ENCODE data around the gene CRYBB1.

CRYBB1 gene

DNA sequence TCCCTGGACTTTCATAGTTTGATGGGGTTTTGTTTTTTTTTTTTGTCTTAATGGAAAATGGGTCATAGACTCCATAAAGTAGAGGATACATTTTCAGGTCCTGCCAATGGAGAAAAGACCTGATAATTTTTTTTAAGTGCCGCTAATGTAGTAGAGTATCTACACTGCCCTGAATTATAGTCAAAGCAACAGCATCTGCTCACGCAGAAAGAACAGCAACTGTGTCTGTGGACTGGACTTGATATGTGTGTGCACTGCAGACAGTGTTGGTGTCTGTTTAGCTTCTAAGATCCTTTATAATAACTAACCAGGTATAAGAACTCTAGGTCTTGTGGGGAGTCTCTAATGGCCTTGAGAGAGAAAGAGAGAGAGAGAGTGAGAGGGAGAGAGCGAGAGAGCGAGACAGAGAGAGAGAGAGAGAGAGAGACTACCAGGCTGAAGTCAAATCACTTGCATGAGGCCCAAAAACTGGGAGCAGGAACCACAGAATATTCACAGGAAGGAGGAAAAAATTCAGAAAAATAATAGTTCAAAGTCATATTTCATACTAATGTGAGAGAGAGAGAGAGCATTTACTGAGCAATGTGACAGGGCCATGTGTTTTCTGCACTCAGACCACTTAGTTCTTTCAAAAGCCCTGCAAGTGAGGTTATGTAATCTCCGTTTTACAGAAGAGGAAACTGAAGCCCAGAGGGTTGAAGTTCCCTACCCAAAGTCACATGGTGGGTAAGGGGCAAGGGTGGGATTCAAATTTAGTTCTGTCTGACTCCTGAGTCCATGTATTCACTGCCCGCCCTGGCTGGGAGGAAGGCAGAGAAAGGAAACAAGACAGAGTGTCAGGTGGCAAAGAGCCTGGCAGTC lies 30.9 kb upstream of the CRYBB1 start:
- H3K4me3 ChIP-seq (ENCODE audit: low read depth, low read length): no peak overlapping the region
- TF ChIP-seq, protein P1, sequence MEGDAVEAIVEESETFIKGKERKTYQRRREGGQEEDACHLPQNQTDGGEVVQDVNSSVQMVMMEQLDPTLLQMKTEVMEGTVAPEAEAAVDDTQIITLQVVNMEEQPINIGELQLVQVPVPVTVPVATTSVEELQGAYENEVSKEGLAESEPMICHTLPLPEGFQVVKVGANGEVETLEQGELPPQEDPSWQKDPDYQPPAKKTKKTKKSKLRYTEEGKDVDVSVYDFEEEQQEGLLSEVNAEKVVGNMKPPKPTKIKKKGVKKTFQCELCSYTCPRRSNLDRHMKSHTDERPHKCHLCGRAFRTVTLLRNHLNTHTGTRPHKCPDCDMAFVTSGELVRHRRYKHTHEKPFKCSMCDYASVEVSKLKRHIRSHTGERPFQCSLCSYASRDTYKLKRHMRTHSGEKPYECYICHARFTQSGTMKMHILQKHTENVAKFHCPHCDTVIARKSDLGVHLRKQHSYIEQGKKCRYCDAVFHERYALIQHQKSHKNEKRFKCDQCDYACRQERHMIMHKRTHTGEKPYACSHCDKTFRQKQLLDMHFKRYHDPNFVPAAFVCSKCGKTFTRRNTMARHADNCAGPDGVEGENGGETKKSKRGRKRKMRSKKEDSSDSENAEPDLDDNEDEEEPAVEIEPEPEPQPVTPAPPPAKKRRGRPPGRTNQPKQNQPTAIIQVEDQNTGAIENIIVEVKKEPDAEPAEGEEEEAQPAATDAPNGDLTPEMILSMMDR (IDR thresholded peaks at IDR 0.05; ENCODE audit: low read depth, low read length): no peak

DNA sequence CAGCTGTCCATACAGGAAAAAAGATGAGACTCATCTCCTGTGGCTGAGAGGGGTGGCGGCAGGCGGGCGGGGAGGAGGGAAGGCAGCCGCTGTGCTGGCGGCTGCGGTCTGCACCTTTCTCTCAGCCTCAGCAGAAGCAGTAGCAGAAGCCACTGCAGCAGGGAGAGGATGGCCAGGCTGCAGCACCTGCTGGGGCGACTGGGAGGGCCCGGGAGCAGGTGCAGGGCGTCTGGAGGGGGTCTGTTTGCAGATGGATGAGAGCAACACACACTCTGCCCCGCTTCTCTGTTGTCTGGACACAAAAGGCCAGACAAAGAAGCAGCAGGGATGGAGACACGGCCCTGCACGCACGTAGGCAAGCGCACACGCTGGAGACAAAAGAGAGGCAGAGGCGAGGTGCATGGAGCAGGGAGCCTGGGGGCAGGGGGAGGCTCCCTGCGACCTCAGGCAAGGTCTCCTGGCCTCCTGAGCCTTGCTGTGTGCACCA lies 30.2 kb upstream of the CRYBB1 start:
- no peak overlapping the region for H3K4me3 ChIP-seq (ENCODE audit: low read depth, low read length)
- TF ChIP-seq, protein P1 (IDR thresholded peaks at IDR 0.05; ENCODE audit: low read depth, low read length): no peak

DNA sequence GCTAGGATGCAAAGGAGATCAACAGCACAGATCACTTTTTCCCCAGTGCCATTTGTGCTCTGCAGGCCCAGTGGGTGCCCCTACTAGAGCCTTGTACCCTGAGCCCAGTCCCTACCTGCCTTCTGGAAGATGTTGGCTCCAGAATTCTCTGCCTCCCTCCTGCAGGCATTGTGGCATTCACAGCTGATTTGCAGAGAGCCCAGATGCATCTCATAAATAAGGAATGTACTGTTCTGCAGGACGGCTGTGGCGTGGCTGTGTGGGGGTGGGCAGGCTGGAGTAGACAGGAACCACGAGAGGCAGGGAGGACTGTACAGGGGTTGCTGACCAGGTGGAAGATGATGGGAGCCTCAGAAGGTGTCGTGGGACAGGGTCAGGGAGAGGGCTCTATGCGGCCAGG lies 28.3 kb upstream of the CRYBB1 start:
- H3K4me3 ChIP-seq (ENCODE audit: low read depth, low read length): no peak overlapping the region
- TF ChIP-seq, protein P1 (IDR thresholded peaks at IDR 0.05; ENCODE audit: low read depth, low read length): no peak

DNA sequence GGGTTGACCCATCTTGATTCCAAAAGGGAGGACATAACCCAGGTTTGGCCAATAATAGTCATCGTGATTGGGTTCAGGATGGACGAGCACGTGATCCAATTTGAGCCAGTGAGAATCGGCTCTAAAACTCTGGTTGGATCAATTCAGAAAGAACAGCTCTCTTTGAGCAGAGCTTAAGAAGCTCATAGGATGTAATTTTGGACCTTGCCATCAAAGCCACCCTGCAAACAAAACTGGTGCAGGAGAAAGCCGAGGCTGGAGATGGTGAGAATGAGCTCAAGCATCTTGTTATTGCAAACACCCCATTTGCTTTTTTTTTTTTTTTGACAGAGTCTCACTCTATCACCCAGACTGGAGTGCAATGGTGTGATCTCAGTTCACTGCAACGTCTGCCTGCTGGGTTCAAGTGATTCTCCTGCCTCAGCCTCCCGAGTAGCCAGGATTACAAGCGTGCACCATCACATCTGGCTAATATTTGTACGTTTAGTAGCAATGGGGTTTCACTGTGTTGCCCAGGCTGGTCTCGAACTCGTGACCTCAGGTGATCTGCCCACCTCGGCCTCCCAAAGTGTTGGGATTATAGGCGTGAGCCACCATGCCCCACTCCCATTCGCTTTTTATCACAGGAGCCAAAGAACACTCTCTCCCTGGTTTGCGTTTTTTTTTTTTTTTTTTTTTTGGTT lies 25.7 kb upstream of the CRYBB1 start:
- H3K4me3 ChIP-seq (ENCODE audit: low read depth, low read length): no peak overlapping the region
- TF ChIP-seq, protein P1 (IDR thresholded peaks at IDR 0.05; ENCODE audit: low read depth, low read length): no peak

DNA sequence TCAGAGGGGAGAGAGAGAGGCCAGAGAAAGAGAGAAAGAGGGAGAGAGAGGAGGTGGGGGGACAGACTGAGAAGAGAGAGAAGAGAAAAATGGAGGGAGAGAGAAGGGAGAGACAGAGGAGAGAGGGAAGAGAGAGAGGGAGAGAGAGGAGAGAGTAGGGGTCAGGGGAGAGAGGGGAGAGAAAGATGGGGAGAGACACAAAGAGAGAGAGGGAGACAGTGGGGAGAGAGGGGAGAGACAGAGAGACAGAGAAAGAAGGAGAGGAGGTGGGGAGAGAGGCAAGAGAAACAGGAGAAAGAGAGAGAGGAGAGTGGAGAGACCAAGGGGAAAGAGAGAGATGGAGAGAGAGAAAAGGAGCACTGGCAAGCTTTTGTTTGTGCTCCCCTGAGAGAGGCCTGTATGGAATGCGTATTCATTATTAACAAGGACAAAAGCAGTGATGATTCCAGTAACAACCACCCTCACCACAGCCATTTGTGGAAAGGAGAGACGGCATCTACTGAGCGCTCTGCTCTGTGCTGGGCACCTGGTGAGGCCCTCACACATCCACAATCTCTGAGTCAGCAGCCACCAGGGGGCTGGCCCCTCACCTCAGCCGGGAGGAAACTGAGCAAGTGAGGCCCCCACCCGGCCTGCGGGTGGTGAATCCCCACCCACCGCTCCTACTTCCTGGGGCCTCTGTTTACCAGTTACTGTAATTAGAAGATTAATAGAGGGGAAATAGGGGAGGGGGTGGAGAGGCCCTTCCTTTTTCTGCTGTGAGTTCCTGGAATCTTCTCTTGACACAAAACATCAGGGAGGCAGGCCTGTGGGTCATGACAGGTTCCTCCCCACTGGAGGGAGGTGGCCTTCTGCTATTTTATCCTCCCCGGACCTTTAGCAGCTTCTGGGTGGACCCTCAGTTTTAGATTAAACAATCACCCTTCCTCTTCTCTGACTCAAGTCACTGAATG lies 24.9 kb upstream of the CRYBB1 start:
- TF ChIP-seq, protein P1 (IDR thresholded peaks at IDR 0.05; ENCODE audit: low read depth, low read length): no peak
- H3K4me3 ChIP-seq (ENCODE audit: low read depth, low read length): no peak overlapping the region

DNA sequence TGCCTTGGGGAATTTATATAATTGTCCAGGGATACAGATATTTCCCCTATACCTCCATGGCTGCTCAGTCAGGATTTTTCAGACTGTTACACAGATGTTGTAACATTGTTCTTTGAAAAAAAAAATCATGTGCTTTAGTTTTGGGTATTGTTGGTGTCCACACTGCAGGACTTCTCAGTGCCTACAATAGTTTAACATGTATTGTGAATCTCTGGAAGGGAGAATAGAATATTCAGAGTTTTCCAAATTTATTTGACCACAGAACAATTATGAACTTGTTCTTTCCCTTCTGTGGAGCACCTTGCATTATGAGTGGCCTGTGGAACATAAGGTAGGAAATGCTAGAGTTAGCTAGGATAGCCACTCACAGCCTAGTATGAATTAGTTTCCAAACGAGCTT lies 18.5 kb upstream of the CRYBB1 start:
- no peak overlapping the region for H3K4me3 ChIP-seq (ENCODE audit: low read depth, low read length)

More for the DNA sequence above, 18.5 kb upstream of the CRYBB1 start:
- TF ChIP-seq, protein P1 (IDR thresholded peaks at IDR 0.05; ENCODE audit: low read depth, low read length): no peak

Measured in WI38 (cell line).